K562 (cell line): ENCODE results near the gene DGKZ. TPM values are rescaled to one million over a fixed set of nuclear protein-coding genes. Genes with fewer than 3 reads are reported as not detected.
A peak's percentile ranks its signal among the peaks of the same experiment; 100 is the strongest.

Experiments used
- BDP1 ChIP-seq: IDR thresholded peaks from 3 replicates; pipeline ENCODE4 v1.6.1; 2011; ENCODE audit not compliant: insufficient read length, insufficient read depth
- CBX5 ChIP-seq: IDR thresholded peaks from 2 replicates; pipeline ENCODE4 v1.6.1; 2014; ENCODE audit warnings: low read depth, borderline replicate concordance
- CHD2 ChIP-seq: IDR thresholded peaks from 2 replicates; pipeline ENCODE4 v1.6.1; 2011; ENCODE audit warnings: low read depth, low read length
- CTBP1 ChIP-seq: fragments of 450-650 bp; IDR thresholded peaks from 2 replicates; pipeline ENCODE4 v1.6.1; 2016; ENCODE audit warnings: borderline replicate concordance
- ELF4 ChIP-seq: fragments of 450-650 bp; formaldehyde crosslinking; IDR thresholded peaks from 2 replicates; pipeline ENCODE4 v1.4.0; 2022; ENCODE audit warnings: missing genetic modification characterization
- ESRRA ChIP-seq: fragments of 450-650 bp; IDR thresholded peaks from 2 replicates; pipeline ENCODE4 v1.6.1; 2014; ENCODE audit warnings: low read depth, mild to moderate bottlenecking, moderate library complexity, borderline replicate concordance
- FOXP1 ChIP-seq: sonication (generic); formaldehyde crosslinking; IDR thresholded peaks from 2 replicates; pipeline ENCODE4 v1.8.0; 2022; ENCODE audit warnings: mild to moderate bottlenecking, missing genetic modification reagents
- GABPB1 ChIP-seq: sonication (generic); formaldehyde crosslinking; IDR thresholded peaks from 2 replicates; pipeline ENCODE4 v1.8.0; 2022; ENCODE audit warnings: mild to moderate bottlenecking, missing genetic modification reagents
- HCFC1 ChIP-seq: IDR thresholded peaks from 2 replicates; pipeline ENCODE4 v1.6.1; 2012; ENCODE audit warnings: low read depth, low read length, improper control_type of control experiment
- HDGF ChIP-seq: fragments of 450-650 bp; IDR thresholded peaks from 2 replicates; pipeline ENCODE4 v1.6.1; 2016
- JUND ChIP-seq, 2 experiments: IDR thresholded peaks; 2 replicates in 1 of 2; 3 replicates in 1 of 2; pipeline ENCODE4 v1.6.1; 2011; ENCODE audit warnings: borderline replicate concordance in 2 of 2, low read depth in 2 of 2, low read length in 2 of 2, improper control_type of control experiment in 1 of 2, missing biosample characterization in 1 of 2, missing genetic modification characterization in 1 of 2, missing genetic modification reagents in 1 of 2
- KAT2B ChIP-seq: IDR thresholded peaks from one replicate; pipeline ENCODE4 v1.6.1; 2012; ENCODE audit warnings: low read depth, mild to moderate bottlenecking, control low read depth, inconsistent platforms, low read length, moderate library complexity
- KDM2B ChIP-seq: fragments of 250-450 bp; sonication (Bioruptor Pico); IDR thresholded peaks from 2 replicates; pipeline ENCODE4 v1.8.0; 2021; ENCODE audit warnings: mild to moderate bottlenecking, moderate library complexity
- LARP7 ChIP-seq: fragments of 450-650 bp; IDR thresholded peaks from 2 replicates; pipeline ENCODE4 v1.6.1; 2016
- RCOR1 ChIP-seq, 2 experiments: IDR thresholded peaks; 2 replicates each; pipeline ENCODE4 v1.6.1; 2012; ENCODE audit warnings: low read depth in 2 of 2, low read length in 2 of 2, borderline replicate concordance in 1 of 2, improper control_type of control experiment in 1 of 2
- RFX7 ChIP-seq: fragments of 250-450 bp; sonication (Bioruptor Pico); IDR thresholded peaks from 2 replicates; pipeline ENCODE4 v1.5.1; 2021; ENCODE audit warnings: mild to moderate bottlenecking
- SIN3A ChIP-seq, 2 experiments: fragments of 150-350 bp in 1 of 2; IDR thresholded peaks; 2 replicates each; pipeline ENCODE4 v1.6.1; 2011 to 2016; ENCODE audit warnings: borderline replicate concordance in 2 of 2, low read depth in 2 of 2, low read length in 2 of 2, mild to moderate bottlenecking in 2 of 2, moderate library complexity in 2 of 2; ENCODE audit not compliant: control insufficient read depth in 1 of 2
- WHSC1 ChIP-seq: IDR thresholded peaks from one replicate; pipeline ENCODE4 v1.6.1; 2012; ENCODE audit warnings: low read length, control low read depth, inconsistent platforms
- ZBTB7A ChIP-seq: IDR thresholded peaks from 2 replicates; pipeline ENCODE4 v1.6.1; 2011; ENCODE audit warnings: low read depth, mild to moderate bottlenecking, low read length, moderate library complexity, borderline replicate concordance; ENCODE audit not compliant: control insufficient read depth
- ZFP91 ChIP-seq: sonication (generic); formaldehyde crosslinking; IDR thresholded peaks from 2 replicates; pipeline ENCODE4 v1.8.0; 2022; ENCODE audit warnings: mild to moderate bottlenecking, missing genetic modification reagents
- ZNF23 ChIP-seq: fragments of 250-450 bp; sonication (Bioruptor Pico); IDR thresholded peaks from 2 replicates; pipeline ENCODE4 v1.4.0; 2020; ENCODE audit warnings: mild to moderate bottlenecking
- ZSCAN29 ChIP-seq: fragments of 450-650 bp; IDR thresholded peaks from 2 replicates; pipeline ENCODE4 v1.6.1; 2017
- polyA plus RNA-seq, 8 experiments: library from polyadenylated mRNA; depleted of rRNA in 4 of 8; stranded (reverse) in 5 of 8; unstranded in 3 of 8; fragments of >200 nt; fragmentation: Nextera tagmentation in 2 of 8; fragmentation: Illumina TruSeq in 1 of 8; extraction: Ambion mirVana in 2 of 8; extraction: Trizol in 1 of 8; gene quantifications; 2 replicates each; pipeline versions ENCODE4 v1.2.1 to v1.2.3, GENCODE V29; 2011 to 2014; ENCODE audit warnings: inconsistent platforms in 1 of 8, missing spikeins in 1 of 8
- total RNA-seq, 7 experiments: library from RNA; depleted of rRNA in 6 of 7; stranded (reverse); fragments of >200 nt in 6 of 7; fragmentation: Illumina TruSeq in 2 of 7; extraction: Trizol in 2 of 7; gene quantifications; 2 replicates each; pipeline versions ENCODE4 v1.2.1 to v1.2.3, GENCODE V29; 2011 to 2021; ENCODE audit warnings: low replicate concordance in 1 of 7
- TF ChIP-seq, protein P1 (sequence below): fragments of 450-650 bp; formaldehyde crosslinking; IDR thresholded peaks from 2 replicates; pipeline ENCODE4 v1.4.0; 2022; ENCODE audit warnings: mild to moderate bottlenecking, moderate library complexity

DGKZ gene
- total and polyA plus RNA-seq, 9 of the 15 experiments (the other 6 are each of a cell fraction or from before 2014, with no cell fraction given), result 0.51 to 100 (median 44.2) TPM

DNA sequence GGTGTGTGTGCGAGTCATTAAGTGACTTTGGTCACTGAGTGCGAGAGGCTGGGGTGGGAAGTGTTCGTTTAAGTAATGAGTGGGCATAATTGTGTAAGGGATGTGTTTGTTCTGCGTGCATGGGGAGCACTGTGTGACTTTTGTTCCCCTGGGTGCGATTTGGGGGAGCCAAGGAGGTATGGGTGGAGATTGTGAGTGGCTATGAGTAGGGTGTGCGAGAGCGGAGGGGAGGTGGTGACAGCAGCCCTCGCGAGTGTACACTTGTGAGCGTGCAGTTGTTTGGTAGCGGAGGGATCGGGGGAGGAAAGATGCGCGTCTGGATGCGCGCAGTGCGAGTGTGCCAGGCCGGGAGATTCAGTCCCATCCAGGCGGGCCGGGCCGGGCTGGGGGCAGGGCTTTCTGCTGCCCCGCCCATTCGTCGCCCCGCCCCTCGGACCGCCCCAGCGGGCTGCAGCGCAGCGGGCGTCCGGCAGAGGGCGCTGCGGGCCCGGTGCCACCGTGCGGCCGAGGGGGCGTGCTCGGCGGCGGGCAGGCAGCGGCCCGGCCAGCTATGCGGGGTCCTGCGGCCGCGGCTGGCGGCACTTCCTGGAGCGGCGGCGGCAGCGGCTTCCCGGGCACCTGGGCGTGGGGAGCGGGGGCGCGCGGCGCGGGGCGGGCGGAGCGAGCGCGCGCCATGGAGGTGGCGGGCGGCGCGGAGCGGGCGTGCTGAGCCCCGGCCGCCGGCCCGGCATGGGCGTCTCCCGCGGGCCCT is at the start of gene DGKZ (continued):
- no peak for TF ChIP-seq FOXP1
- TF ChIP-seq HCFC1, result peak; percentile 68
- no peak for TF ChIP-seq KAT2B
- TF ChIP-seq SIN3A (IDR thresholded peaks at IDR 0.05; ENCODE audit: borderline replicate concordance in 2 of 2, control insufficient read depth in 1 of 2, low read depth in 2 of 2, low read length in 2 of 2), result peak; percentile 40 to 46; a peak in 1 of 4 replicates
- TF ChIP-seq, protein P1, sequence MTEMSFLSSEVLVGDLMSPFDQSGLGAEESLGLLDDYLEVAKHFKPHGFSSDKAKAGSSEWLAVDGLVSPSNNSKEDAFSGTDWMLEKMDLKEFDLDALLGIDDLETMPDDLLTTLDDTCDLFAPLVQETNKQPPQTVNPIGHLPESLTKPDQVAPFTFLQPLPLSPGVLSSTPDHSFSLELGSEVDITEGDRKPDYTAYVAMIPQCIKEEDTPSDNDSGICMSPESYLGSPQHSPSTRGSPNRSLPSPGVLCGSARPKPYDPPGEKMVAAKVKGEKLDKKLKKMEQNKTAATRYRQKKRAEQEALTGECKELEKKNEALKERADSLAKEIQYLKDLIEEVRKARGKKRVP (CRISPR knock-in tag), result no peak
- TF ChIP-seq HDGF, result 0 out of 2 replicates have a peak, but pooled peaks have one; percentile 26
- TF ChIP-seq RFX7 (CRISPR knock-in tag), result no peak
- no peak for TF ChIP-seq ZSCAN29
- no peak for TF ChIP-seq CHD2
- peak; percentile 22; the same call in 1 of the 2 replicates for TF ChIP-seq ESRRA
- no peak for TF ChIP-seq CBX5
- TF ChIP-seq ZFP91 (CRISPR knock-in tag), result no peak
- no peak for TF ChIP-seq BDP1
- peak; percentile 60; the same call in 1 of the 2 replicates for TF ChIP-seq LARP7
- TF ChIP-seq ZBTB7A, result peak; percentile 81; the same call in 1 of the 2 replicates
- no peak for TF ChIP-seq ELF4
- TF ChIP-seq GABPB1 (CRISPR knock-in tag), result no peak
- peak in 1 of 2 experiments; percentile 34; a peak in 1 of 4 replicates for TF ChIP-seq RCOR1 (IDR thresholded peaks at IDR 0.05; ENCODE audit: borderline replicate concordance in 1 of 2, low read depth in 2 of 2, low read length in 2 of 2)
- no peak for TF ChIP-seq JUND (IDR thresholded peaks at IDR 0.05; ENCODE audit: borderline replicate concordance, low read depth, low read length)
- TF ChIP-seq JUND (tag; IDR thresholded peaks at IDR 0.05; ENCODE audit: borderline replicate concordance, low read depth, low read length), result no peak
- peak; percentile 19; the same call in 1 of the 2 replicates for TF ChIP-seq KDM2B
- TF ChIP-seq ZNF23, result no peak
- TF ChIP-seq CTBP1, result peak; percentile 79; the same call in 1 of the 2 replicates
- TF ChIP-seq WHSC1, result no peak
- TF ChIP-seq, all 486 proteins: peak for 64
